GM23338 (cell line): ENCODE results near the gene TCEAL9.

Experiments
- TF ChIP-seq, protein P1 (sequence below), 2 experiments: fragments of 200-600 bp in 1 of 2; sonication (generic) in 1 of 2; conservative IDR thresholded peaks; 2 replicates each; pipeline versions ENCODE4 v1.5.1 to v1.6.1; 2016 to 2017; ENCODE audit warnings: antibody characterized with exemption in 2 of 2, low read depth in 2 of 2, mild to moderate bottlenecking in 2 of 2, moderate library complexity in 1 of 2
- TF ChIP-seq, protein P2 (sequence below): IDR thresholded peaks from one replicate; pipeline ENCODE4 v1.6.1; 2018; ENCODE audit warnings: antibody characterized with exemption; ENCODE audit not compliant: unreplicated experiment

DNA sequence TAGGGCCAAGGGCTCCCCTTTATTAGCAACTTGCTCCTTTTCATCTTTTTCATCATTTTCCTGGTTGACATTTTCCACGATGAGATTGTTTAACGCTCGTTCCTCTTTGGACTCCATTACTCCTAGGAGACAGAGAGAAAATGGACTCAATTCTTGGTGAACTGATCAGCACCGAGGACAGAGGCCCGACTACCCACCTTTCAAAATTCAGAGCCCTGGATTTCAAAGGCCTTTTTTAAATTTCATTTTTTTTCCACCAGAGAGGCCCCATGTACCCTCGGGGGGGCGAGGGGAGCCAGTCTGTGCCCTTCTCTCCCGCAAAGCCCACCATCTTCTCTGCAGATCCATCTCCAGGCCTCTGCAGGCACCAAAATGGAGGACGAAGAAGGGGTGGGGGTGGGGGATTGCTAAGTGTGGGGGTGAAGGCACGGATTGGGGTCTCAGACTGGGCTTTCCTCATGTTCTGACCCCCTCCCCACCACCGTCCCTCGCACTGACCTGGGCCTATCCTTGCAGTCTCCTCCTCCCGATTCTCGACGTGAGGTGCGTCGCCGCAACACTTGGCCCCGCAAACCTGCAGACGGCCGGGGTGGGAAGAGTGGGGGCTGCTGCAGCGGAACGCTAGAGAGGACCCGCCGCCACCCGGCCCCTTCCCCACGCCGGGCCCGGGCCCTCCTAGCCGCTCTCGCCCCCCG is 46.3 kb upstream of the TCEAL9 start:
- TF ChIP-seq, protein P1, sequence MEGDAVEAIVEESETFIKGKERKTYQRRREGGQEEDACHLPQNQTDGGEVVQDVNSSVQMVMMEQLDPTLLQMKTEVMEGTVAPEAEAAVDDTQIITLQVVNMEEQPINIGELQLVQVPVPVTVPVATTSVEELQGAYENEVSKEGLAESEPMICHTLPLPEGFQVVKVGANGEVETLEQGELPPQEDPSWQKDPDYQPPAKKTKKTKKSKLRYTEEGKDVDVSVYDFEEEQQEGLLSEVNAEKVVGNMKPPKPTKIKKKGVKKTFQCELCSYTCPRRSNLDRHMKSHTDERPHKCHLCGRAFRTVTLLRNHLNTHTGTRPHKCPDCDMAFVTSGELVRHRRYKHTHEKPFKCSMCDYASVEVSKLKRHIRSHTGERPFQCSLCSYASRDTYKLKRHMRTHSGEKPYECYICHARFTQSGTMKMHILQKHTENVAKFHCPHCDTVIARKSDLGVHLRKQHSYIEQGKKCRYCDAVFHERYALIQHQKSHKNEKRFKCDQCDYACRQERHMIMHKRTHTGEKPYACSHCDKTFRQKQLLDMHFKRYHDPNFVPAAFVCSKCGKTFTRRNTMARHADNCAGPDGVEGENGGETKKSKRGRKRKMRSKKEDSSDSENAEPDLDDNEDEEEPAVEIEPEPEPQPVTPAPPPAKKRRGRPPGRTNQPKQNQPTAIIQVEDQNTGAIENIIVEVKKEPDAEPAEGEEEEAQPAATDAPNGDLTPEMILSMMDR (conservative IDR thresholded peaks at IDR 0.05; ENCODE audit: low read depth in 2 of 2): no peak
- TF ChIP-seq, protein P2, sequence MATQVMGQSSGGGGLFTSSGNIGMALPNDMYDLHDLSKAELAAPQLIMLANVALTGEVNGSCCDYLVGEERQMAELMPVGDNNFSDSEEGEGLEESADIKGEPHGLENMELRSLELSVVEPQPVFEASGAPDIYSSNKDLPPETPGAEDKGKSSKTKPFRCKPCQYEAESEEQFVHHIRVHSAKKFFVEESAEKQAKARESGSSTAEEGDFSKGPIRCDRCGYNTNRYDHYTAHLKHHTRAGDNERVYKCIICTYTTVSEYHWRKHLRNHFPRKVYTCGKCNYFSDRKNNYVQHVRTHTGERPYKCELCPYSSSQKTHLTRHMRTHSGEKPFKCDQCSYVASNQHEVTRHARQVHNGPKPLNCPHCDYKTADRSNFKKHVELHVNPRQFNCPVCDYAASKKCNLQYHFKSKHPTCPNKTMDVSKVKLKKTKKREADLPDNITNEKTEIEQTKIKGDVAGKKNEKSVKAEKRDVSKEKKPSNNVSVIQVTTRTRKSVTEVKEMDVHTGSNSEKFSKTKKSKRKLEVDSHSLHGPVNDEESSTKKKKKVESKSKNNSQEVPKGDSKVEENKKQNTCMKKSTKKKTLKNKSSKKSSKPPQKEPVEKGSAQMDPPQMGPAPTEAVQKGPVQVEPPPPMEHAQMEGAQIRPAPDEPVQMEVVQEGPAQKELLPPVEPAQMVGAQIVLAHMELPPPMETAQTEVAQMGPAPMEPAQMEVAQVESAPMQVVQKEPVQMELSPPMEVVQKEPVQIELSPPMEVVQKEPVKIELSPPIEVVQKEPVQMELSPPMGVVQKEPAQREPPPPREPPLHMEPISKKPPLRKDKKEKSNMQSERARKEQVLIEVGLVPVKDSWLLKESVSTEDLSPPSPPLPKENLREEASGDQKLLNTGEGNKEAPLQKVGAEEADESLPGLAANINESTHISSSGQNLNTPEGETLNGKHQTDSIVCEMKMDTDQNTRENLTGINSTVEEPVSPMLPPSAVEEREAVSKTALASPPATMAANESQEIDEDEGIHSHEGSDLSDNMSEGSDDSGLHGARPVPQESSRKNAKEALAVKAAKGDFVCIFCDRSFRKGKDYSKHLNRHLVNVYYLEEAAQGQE: peak; percentile 61
